Right lobe of liver (tissue), 6 donors: ENCODE measurements around the gene SOX30. TPM values are rescaled to one million over a fixed set of nuclear protein-coding genes. Genes with fewer than 3 reads are reported as not detected.

Experiments used
- ATAC-seq, 4 donors: fragments of 200-7000 bp; cut with Tn5 transposase; one replicate each; pipeline ENCODE4 v1.9.1; 2020; ENCODE audit warnings: mild to moderate bottlenecking in 4 of 4, moderate library complexity in 4 of 4
- DNase-seq, 3 donors: peaks; one replicate each; pipeline ENCODE4 v3.0.0-alpha.2; 2020
- H3K27ac ChIP-seq, 3 donors: fragments of 200-600 bp; one replicate each; pipeline ENCODE4 v1.8.0; 2022
- H3K27me3 ChIP-seq, 2 donors: fragments of 200-600 bp; one replicate each; pipeline ENCODE4 v1.8.0; 2022
- H3K36me3 ChIP-seq, 4 donors: fragments of 200-600 bp; sonication (generic) in 1 of 4; one replicate each; pipeline versions ENCODE4 v1.5.1 to v1.8.0; 2017 to 2022; ENCODE audit warnings: control low read depth in 1 of 4
- H3K4me1 ChIP-seq, 4 donors: fragments of 200-600 bp; sonication (generic) in 1 of 4; one replicate each; pipeline versions ENCODE4 v1.5.1 to v1.8.0; 2017 to 2022; ENCODE audit warnings: control low read depth in 1 of 4
- H3K4me3 ChIP-seq, 3 donors: fragments of 200-600 bp; one replicate each; pipeline ENCODE4 v1.8.0; 2022
- H3K9me3 ChIP-seq, 4 donors: fragments of 200-600 bp; sonication (generic) in 1 of 4; one replicate each; pipeline versions ENCODE4 v1.5.1 to v1.8.0; 2017 to 2022; ENCODE audit warnings: control low read depth in 1 of 4
- CTCF ChIP-seq, 4 donors: fragments of 200-600 bp in 3 of 4; fragments of 450-650 bp in 1 of 4; IDR thresholded peaks; one replicate each; pipeline versions ENCODE4 v1.5.1 to v1.8.0; 2016 to 2022; ENCODE audit warnings: antibody characterized with exemption in 4 of 4, mild to moderate bottlenecking in 2 of 4
- POLR2A ChIP-seq: fragments of 450-650 bp; IDR thresholded peaks from one replicate; pipeline ENCODE4 v1.6.1; 2017; ENCODE audit warnings: antibody characterized with exemption, mild to moderate bottlenecking
- WGBS: methylation state at CpG from one replicate; pipeline ENCODE4 v1.1.6; 2018; ENCODE audit warnings: low coverage, low lambda C conversion rate; ENCODE audit not compliant: insufficient coverage; ENCODE audit errors: missing lambda C conversion rate; 5-methylcytosine and 5-hydroxymethylcytosine counted together
- intact Hi-C, 2 donors: fragments of 100-400 bp; cut with DNase I; formaldehyde crosslinking; loops; one replicate each; pipeline versions ENCODE4 v1.11.2 to v1.14.1; 2022
- small RNA-seq, 2 experiments: library from RNA; depleted of rRNA; stranded (forward); fragments of <200 nt; gene quantifications; one replicate each; pipeline ENCODE3, GENCODE V24; 2016
- total RNA-seq, 6 experiments: library from RNA; depleted of rRNA in 2 of 6; stranded (reverse); fragments of >200 nt in 2 of 6; fragmentation: NEBNext Ultra II Directional in 3 of 6; extraction: Animal tissue kit (Norgen Biotek cat#: 25700) in 3 of 6; gene quantifications; one replicate each; pipeline versions ENCODE4 v1.1.0 to v1.2.4, GENCODE V29; 2016 to 2023
- donor health status: DM: no; HTN: yes; CAD: no.
- donor health status: DM: no; HTN: no; CAD: no.
- donor health status: DM: no; HTN: no; CAD: no.
- donor health status: DM: no; HTN: yes; CAD: no.
- donor health status: DM: no; HTN: yes; CAD: no.

Gene SOX30
- total RNA-seq, 6 experiments from 2014 or later = 0.07 to 0.12 TPM; not detected in 4

GRCh38 chr5:157582731-157583620, 69.3 kb downstream of the SOX30 start:
- no peak overlapping the region for H3K27ac ChIP-seq
- no peaks in the 10 kb centered on the region for H3K4me1 ChIP-seq
- no peaks in the 10 kb centered on the region for H3K36me3 ChIP-seq
- no peaks in the 10 kb centered on the region for H3K9me3 ChIP-seq
- WGBS = 64% methylated on average over 10 of the region's 10 CpGs
- intact Hi-C loops = no loop called here
- ATAC-seq = no peak
- no peaks in the 10 kb centered on the region for H3K27me3 ChIP-seq
- TF ChIP-seq POLR2A = no peak
- no peak for TF ChIP-seq CTCF (IDR thresholded peaks at IDR 0.05)
- no peak overlapping the region for H3K4me3 ChIP-seq
- no peak for DNase-seq

- TF ChIP-seq CTCF (IDR thresholded peaks at IDR 0.05) (no peak), POLR2A (no peak)
- DNase-seq = no peak
- 92% methylated on average over 5 of the region's 5 CpGs for WGBS
- no peak overlapping the region for H3K27ac ChIP-seq
- no peaks in the 10 kb centered on the region for H3K36me3 ChIP-seq
- H3K27me3 ChIP-seq = no peaks in the 10 kb centered on the region
- intact Hi-C loops = no loop called here
- H3K4me3 ChIP-seq = no peak overlapping the region
- no peaks in the 10 kb centered on the region for H3K4me1 ChIP-seq
- no peaks in the 10 kb centered on the region for H3K9me3 ChIP-seq
- no peak for ATAC-seq
Measured at GRCh38 chr5:157581901-157582300, 70.3 kb downstream of the SOX30 start.

GRCh38 chr5:157578079-157578780, 74.0 kb downstream of the SOX30 start:
- Histone ChIP-seq H3K36me3 (no peaks in the 10 kb centered on the region), H3K27ac (no peak overlapping the region), H3K9me3 (no peaks in the 10 kb centered on the region), H3K27me3 (no peaks in the 10 kb centered on the region), H3K4me3 (no peak overlapping the region), H3K4me1 (peaks cover 0 to 12% (median 0%) of the 10 kb centered on the region in 4 donors)
- ATAC-seq (no peak), DNase-seq (no peak)
- TF ChIP-seq CTCF (IDR thresholded peaks at IDR 0.05) = no peak
- no peak for TF ChIP-seq POLR2A
- intact Hi-C loops = no loop called here
- WGBS = 93% methylated on average over 5 of the region's 6 CpGs

- WGBS = 89% methylated on average over 4 of the region's 4 CpGs
- no peak overlapping the region for H3K27ac ChIP-seq
Measured at GRCh38 chr5:157576678-157577077, 75.6 kb downstream of the SOX30 start.

More at GRCh38 chr5:157576678-157577077, 75.6 kb downstream of the SOX30 start:
- H3K27me3 ChIP-seq = no peaks in the 10 kb centered on the region
- H3K36me3 ChIP-seq = no peaks in the 10 kb centered on the region
- no peak overlapping the region for H3K4me3 ChIP-seq
- no peaks in the 10 kb centered on the region for H3K9me3 ChIP-seq
- ATAC-seq = no peak
- DNase-seq = no peak
- intact Hi-C loops = no loop called here
- TF ChIP-seq POLR2A = no peak
- no peak for TF ChIP-seq CTCF (IDR thresholded peaks at IDR 0.05)
- peaks cover 0 to 12% (median 0%) of the 10 kb centered on the region in 4 donors for H3K4me1 ChIP-seq

Small RNAs within 50 kb of the gene (small RNA-seq; reads per million reads assigned to genes)
- gene RNU6-390P = 0 reads per million in 2 experiments

Other genes with a start within 250 kb of the SOX30 start
- gene NIPAL4, start 192.2 kb downstream of the SOX30 start, total RNA-seq = under 1 TPM in 1 of 6 experiments, not detected in 5; 0.07 TPM
- gene ADAM19, start 76.7 kb downstream of the SOX30 start, total RNA-seq = 1 to 10 TPM; 1.8 to 9.4 (median 4.5) TPM
- gene C5orf52, start 19.1 kb upstream of the SOX30 start, total RNA-seq = not detected
- gene THG1L, start 79.0 kb upstream of the SOX30 start, total RNA-seq = 1 to 10 TPM; 3.3 to 7.8 (median 5.5) TPM
- gene LSM11, start 91.3 kb upstream of the SOX30 start, total RNA-seq = 1 to 10 TPM in 3 of 6 experiments, under 1 TPM in 3; 0.75 to 1.5 (median 1.0) TPM
- gene CLINT1, start 206.7 kb upstream of the SOX30 start, total RNA-seq = 10 to 100 TPM; 49.2 to 62.2 (median 51.8) TPM